ENCODE results near the gene DNAJA4.

DNA sequence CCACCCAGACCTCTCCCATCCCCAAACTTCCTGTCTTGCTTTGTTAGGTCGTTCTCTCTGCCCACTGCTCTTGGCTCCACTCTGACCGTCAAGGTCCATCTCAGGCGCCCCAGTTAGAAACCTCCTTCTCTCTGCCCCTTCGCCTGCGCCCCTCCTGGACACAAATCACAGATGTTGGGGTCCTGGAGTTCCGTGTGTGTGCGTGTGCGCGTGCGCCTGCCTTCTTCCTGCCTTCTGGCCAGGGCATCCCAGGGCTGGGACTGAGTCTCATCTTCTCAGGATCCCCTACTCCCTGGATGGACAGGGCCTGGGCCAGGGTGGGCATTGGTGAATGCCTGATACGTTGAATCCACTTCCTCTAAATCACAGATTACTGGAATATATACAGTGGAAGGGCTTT lies 30.9 kb upstream of the DNAJA4 start:
- TF ChIP-seq POLR2AphosphoS5 (IDR thresholded peaks at IDR 0.05; ENCODE audit: low read depth, low read length) (no peak), POLR2A (IDR thresholded peaks at IDR 0.05; ENCODE audit: low read depth, low read length) (no peak), TAF1 (IDR thresholded peaks at IDR 0.05; ENCODE audit: borderline replicate concordance, low read depth, low read length) (no peak)
